Neural cell (in vitro differentiated cells): ENCODE data around the gene SSBP4.

Experiments
- CTCF ChIP-seq: fragments of 450-650 bp; IDR thresholded peaks from 2 replicates; pipeline ENCODE4 v1.5.1; 2014; ENCODE audit warnings: antibody characterized with exemption, mild to moderate bottlenecking, moderate library complexity; ENCODE audit not compliant: poor library complexity, severe bottlenecking
- EP300 ChIP-seq: fragments of 450-650 bp; conservative IDR thresholded peaks from 2 replicates; pipeline ENCODE4 v1.6.1; 2014; ENCODE audit warnings: antibody characterized with exemption, mild to moderate bottlenecking, moderate library complexity; ENCODE audit not compliant: poor library complexity, severe bottlenecking
- EZH2 ChIP-seq: fragments of 200-600, 300-800 bp; shearing (Covaris generic), sonication (generic); IDR thresholded peaks from 2 replicates; pipeline ENCODE4 v1.6.1; 2014; ENCODE audit warnings: antibody characterized with exemption, low read length, borderline replicate concordance, mild to moderate bottlenecking; ENCODE audit not compliant: insufficient read depth, poor library complexity, severe bottlenecking
- POLR2AphosphoS5 ChIP-seq: IDR thresholded peaks from 2 replicates; pipeline ENCODE4 v1.6.1; 2012

GRCh38 chr19:18443406-18443805 lies 24.2 kb downstream of the SSBP4 start:
- no peak for TF ChIP-seq CTCF
- TF ChIP-seq EP300 = no peak
- no peak for TF ChIP-seq EZH2
- no peak for TF ChIP-seq POLR2AphosphoS5
